Kidney glomerular epithelial cell (primary cell): ENCODE results near the gene BPTF.
"Not testable (repeated sequence)": the region's sequence is repeated elsewhere in the genome, so short reads cannot be mapped to it uniquely, and the experiment has no call there.

Experiments
- DNase-seq: peaks from one replicate; lab custom pipeline; 2025; lab: John Stamatoyannopoulos, UW

The BPTF gene

GRCh38 chr17:67824735-67825626, at the start of gene BPTF:
Gene BPTF, plus strand, starts transcription at chr17:67825503. Its CDS starts 222 bp downstream, at chr17:67825725.
- peak; percentile 75 for DNase-seq

DNA sequence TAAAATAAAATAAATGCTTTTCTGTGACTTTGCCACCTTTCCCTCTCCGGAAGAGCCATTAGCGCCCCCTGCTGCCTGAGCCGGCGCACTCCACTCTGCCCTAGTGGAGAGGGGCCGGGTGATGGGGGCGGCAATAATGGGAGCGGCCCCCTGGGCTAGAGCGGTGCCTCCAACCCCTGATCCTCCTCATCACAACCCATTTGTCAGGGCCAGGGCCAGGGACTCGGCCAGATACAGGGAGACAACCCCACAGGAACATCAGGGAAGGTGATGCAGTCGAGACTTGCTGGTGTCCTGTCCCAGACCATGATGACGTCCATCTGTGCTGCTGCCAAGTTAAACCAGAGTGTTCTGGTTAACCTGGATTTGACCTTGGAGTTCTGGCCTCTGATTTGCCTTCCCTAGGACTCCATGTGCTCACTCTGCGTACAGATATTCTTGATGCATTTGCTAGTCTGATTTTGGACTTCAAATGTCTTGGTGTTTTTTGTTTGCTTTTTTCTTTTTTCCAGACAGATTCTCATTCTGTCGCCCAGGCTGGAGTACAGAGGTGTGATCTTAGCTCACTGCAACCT, 46.1 kb upstream of the BPTF start:
- DNase-seq, result no peak

DNA sequence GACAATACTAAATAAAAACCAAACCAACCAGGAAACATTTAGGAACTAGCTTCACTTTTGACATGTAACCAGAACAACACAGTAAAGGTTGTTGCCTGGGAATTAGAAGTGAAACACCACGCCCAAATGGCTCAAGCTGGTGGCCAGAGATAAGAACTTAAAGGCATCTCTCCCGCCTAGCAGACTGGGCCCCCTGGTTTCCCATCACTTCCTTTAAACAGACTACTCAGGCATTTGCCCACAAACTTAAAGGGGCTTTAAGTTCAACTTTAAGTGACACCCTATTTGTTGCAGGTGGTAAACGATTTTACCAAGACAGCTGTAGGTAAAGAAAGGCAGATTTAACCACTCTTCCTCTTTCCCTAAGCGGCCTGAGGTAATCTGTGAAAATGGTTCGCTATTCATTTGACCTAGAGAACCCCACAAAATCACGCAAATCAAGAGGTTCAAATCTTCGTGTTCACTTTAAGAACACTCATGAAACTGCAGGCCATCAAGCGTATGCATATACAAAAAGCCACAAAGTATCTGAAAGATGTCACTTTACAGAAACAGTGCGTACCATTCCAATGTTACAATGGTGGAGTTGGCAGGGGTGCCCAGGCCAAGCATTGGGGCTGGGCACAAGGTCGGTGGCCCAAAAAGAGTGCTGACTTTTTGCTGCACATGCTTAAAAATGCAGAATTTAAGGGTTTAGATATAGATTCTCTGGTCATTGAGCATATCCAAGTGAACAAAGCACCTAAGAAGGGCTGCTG, 40.8 kb upstream of the BPTF start:
- DNase-seq, result no peak

- no peak for DNase-seq
Observed at GRCh38 chr17:67785122-67785477, 40.2 kb upstream of the BPTF start.

- DNase-seq, result no peak
Observed at GRCh38 chr17:67785504-67785903, 39.8 kb upstream of the BPTF start.

DNA sequence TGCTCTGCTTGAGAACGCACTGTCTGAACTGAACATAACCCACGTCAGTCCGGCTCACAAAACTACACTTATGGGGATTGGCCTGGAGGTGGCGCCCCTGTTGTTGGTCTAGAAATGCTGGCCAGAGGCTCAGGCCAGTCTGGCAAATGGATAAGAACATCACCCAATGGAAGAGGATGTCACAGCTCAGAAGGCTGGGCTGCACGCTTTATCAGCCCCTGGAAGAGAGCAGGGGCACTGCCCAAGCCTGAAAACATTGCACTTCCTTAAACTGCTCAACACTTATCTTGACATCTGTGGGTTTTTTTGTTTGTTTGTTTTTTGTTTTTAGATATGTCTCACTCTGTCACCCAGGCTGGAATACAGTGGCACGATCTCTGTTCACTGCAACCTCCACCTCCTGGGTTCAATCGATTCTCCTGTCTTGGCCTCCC, 24.8 kb upstream of the BPTF start:
- DNase-seq, result peak; percentile 55

GRCh38 chr17:67801626-67802175, 23.6 kb upstream of the BPTF start:
- no peak for DNase-seq

DNA sequence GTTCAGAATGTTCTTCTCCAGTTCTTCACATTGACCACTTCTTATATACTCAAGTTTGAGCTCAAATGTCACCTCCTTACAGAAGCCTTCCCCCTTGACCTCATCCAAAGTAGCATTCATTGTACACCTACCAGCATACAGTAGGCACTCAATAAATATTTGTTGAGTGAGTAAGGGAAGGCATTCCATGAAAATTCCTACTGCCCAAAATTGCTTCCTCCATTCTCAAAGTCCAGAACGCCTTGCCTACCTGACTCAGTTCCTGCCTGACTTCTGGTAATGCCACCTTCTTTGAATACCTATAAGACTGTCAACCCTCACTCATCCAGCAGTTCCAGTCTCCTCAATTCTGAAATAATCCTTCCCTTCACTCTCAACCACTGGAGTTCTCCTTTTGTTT, 14.8 kb upstream of the BPTF start:
- DNase-seq, result no peak

GRCh38 chr17:67812380-67812779, 12.9 kb upstream of the BPTF start:
- not testable (repeated sequence) for DNase-seq

DNA sequence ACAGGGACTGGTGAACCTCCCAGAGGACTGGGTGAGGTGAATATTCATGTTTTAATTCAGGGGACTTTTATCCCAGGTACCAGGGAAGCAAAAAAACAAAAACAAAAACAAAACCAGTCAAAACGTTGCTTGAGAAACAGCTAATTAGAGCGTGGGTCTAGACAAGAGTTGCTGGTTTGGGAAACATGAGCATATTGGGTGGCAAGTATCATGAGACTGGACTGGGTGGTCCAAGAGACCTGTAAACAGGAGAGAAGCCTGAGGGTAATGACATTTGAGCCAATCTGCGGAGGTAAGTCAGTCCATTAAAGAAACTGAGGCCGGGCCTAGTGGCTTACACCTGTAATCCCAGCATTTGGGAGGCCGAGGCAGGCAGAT, 11.5 kb upstream of the BPTF start:
- DNase-seq, result no peak

- DNase-seq, result no peak
Observed at GRCh38 chr17:67818110-67819002, 6.9 kb upstream of the BPTF start.

DNA sequence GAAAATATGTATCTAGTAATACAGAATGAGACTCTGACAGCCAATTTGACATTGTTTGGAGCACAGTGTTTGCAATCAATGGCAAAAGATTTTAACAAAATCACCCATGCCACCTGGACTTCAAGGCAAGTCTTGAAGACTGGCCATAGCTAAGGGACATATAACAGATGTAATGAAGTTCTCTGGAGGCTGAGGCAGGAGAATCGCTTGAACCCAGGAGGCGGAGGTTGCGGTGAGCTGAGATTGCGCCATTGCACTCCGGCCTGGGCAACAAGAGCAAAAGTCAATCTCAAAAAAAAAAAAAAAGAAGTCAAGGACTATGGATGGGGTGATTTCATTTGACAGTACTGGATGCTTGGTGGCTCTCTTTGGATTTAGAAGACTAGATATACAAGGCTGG, 5.6 kb upstream of the BPTF start:
- DNase-seq, result no peak

DNA sequence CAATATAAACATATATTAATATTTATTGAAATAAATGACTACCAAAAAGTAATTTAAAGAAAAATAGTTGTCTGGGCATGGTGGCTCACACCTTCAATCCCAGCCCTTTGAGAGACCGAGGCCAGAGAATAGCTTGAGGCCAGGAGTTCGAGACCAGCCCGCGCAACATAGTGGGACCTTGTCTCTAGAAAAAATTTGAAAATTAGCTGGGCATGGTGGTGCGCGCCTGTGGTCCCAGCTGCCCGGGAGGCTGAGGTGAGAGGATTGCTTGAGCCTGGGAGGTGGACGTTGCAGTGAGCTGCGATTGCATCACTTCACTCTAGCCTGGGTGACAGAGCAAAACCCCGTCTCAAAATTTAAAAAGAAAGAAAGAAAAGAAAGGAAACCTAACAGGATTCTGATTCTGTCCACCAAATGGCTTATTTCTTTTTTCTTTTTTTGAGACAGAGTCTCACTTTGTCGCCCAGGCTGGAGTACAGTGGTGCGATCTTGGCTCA, 3.4 kb upstream of the BPTF start:
- no peak for DNase-seq

DNA sequence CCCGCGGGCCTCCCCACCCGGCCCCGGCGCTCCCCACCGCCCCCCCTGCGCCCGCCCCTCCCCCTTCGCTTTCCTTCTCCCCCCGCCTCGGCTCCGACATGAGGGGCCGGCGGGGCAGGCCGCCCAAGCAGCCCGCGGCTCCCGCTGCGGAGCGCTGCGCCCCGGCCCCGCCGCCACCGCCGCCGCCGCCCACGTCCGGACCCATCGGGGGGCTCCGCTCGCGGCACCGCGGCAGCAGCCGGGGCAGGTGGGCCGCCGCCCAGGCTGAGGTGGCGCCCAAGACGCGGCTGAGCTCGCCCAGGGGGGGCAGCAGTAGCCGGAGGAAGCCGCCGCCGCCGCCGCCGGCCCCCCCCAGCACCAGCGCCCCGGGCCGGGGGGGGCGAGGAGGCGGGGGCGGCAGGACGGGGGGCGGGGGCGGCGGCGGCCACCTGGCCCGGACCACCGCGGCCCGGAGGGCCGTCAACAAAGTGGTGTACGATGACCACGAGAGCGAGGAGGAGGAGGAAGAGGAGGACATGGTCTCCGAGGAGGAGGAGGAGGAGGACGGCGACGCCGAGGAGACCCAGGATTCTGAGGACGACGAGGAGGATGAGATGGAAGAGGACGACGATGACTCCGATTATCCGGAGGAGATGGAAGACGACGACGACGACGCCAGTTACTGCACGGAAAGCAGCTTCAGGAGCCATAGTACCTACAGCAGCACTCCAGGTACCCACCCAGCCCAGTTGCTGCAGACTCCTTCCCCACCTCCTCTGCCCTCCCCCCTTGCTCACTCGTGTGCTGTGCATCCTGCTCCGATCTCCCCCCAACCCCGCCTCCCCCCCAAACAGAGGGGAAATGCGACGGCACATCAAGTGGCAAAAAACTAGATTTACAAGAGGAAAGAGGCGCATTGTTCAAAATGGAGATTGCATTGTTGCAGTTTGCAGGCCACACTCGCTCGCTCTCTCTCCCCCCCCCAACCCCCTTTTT, 611 bp downstream of the BPTF start:
- DNase-seq, result not testable (repeated sequence)

DNA sequence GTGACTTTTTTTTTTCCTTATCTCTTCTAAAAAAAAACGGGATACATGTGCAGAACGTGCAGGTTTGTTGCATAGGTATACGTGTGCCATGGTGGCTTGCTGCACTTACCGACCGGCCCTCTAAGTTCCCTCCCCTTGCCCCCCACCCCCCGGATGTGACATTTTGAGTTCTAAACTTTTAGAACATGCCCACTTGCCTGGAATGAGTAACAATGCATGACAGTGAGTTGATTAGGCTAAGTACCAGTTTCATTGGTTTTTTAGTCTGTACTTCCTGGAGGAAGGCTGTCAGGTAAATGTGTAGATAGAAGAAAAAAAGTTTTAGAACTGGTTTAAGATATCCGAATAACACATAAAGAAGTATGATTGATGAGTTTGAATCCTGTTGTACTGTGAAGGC, 4.0 kb downstream of the BPTF start:
- DNase-seq, result peak; percentile 21

- no peak for DNase-seq
Observed at GRCh38 chr17:67830440-67830839, 5.1 kb downstream of the BPTF start.

DNA sequence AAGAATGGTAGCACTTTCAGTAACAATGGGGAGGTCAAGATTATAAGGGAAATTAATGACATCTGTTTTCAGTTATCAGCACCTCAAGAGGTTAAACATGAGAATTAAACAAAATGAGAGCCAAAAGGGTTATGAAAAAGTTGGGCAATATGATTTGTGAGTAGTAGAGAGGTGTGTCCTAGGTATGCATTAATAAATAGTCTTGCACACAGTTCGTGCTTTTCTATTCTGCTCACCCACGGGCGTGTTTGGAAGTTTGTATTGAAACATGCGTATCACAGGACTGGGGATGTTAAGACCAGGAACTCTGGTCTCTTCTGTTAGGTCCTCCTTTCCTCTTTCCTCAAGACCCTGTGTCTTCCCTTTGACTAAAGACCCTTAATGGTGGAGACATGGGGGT, 6.0 kb downstream of the BPTF start:
- DNase-seq, result no peak

GRCh38 chr17:67833134-67833533, 7.8 kb downstream of the BPTF start:
- no peak for DNase-seq

- no peak for DNase-seq
Observed at GRCh38 chr17:67833946-67834631, 8.8 kb downstream of the BPTF start.

DNA sequence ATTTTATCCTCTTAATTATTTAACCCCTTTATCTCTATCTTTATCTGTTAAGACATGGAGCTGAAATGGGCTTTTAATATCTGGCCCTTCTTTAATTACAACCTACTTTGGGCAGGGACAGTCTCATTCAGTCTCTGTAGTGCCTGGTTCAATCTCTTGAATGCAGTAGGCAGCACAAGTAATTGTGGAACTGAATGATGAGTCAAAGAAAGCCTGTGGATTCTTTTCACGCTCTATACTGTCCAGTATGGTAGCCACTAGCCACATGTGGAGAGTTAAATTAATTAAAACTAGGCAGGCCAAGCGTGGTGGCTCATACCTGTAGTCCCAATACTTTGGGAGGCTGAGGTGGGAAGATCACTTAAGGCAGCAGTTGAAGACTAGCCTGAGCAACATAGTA, 9.3 kb downstream of the BPTF start:
- no peak for DNase-seq
